OCI-M2 (cell line): ENCODE data around the gene KEL.

Experiments used
- DNase-seq: peaks from one replicate; lab custom pipeline; 2025; ENCODE audit not compliant: unreplicated experiment; lab: John Stamatoyannopoulos, UW

The KEL gene

GRCh38 chr7:142962991-142963390, 828 bp upstream of the KEL start:
- DNase-seq = no peak

- no peak for DNase-seq
These were observed 579 bp downstream of the KEL start for GRCh38 chr7:142961595-142961972.

- DNase-seq = no peak
These were observed 1.1 kb downstream of the KEL start for GRCh38 chr7:142960955-142961512.

GRCh38 chr7:142959202-142959601, 3.0 kb downstream of the KEL start:
- DNase-seq = no peak

- DNase-seq = no peak
These were observed 4.4 kb downstream of the KEL start for GRCh38 chr7:142957723-142958122.

- no peak for DNase-seq
These were observed 5.1 kb downstream of the KEL start for GRCh38 chr7:142956951-142957623.

- DNase-seq = no peak
These were observed 7.4 kb downstream of the KEL start for GRCh38 chr7:142954680-142955268.

GRCh38 chr7:142950235-142950634, 11.9 kb downstream of the KEL start:
- no peak for DNase-seq

- no peak for DNase-seq
These were observed 13.6 kb downstream of the KEL start for GRCh38 chr7:142948603-142949002.

- DNase-seq = no peak
These were observed 17.2 kb downstream of the KEL start for GRCh38 chr7:142945001-142945400.

- DNase-seq = no peak
These were observed 18.4 kb downstream of the KEL start for GRCh38 chr7:142943706-142944268.

- no peak for DNase-seq
These were observed 19.4 kb downstream of the KEL start for GRCh38 chr7:142942746-142943145.

GRCh38 chr7:142941541-142941940, 20.6 kb downstream of the KEL start:
- no peak for DNase-seq

- DNase-seq = no peak
These were observed 21.1 kb downstream of the KEL start for GRCh38 chr7:142940966-142941535.

- no peak for DNase-seq
These were observed 22.8 kb downstream of the KEL start, which contains the start of gene LLCFC1 for GRCh38 chr7:142939226-142939910. TSS of gene LLCFC1 (plus strand) at chr7:142939484. CDS start at chr7:142939622, 138 bp downstream.

- no peak for DNase-seq
These were observed 23.6 kb downstream of the KEL start for GRCh38 chr7:142938611-142939010.

- no peak for DNase-seq
These were observed 26.1 kb downstream of the KEL start for GRCh38 chr7:142935941-142936565.

GRCh38 chr7:142934056-142934455, 28.1 kb downstream of the KEL start:
- DNase-seq = no peak

GRCh38 chr7:142933624-142934023, 28.5 kb downstream of the KEL start, which contains the start of gene TRPV5:
TSS of gene TRPV5 (minus strand) at chr7:142933746. CDS start at chr7:142933459, 287 bp downstream.
- no peak for DNase-seq

GRCh38 chr7:142933092-142933475, 29.1 kb downstream of the KEL start:
- DNase-seq = no peak
